ENCODE results near the gene MYL4.
"Not testable (repeated sequence)": the region's sequence is repeated elsewhere in the genome, so short reads cannot be mapped to it uniquely, and the experiment has no call there.

The MYL4 gene

GRCh38 chr17:47193931-47194511, 15.1 kb upstream of the MYL4 start:
- DNase-seq (ENCODE audit: low spot score) = no peak

- no peak for DNase-seq (ENCODE audit: low spot score)
Measured at GRCh38 chr17:47197821-47198220, 11.3 kb upstream of the MYL4 start.

GRCh38 chr17:47199627-47200324, 9.4 kb upstream of the MYL4 start:
- DNase-seq (ENCODE audit: low spot score) = no peak

DNA sequence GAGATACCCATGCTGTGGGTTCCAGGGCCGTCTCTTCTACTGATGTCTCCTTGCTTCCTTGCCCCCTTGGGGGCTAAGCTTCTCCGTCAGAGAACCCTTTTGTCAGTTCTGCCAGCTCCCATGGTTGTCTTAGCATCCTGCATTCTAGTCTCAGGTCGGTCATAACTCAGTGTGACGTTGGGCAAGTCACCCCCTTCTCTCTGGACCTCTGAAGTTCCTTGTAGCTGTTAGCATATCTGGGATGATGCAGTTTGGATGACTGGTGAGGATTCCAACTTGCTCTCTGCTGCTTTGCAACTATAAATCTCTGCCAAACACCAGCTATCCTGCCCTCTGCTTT, 8.9 kb upstream of the MYL4 start:
- DNase-seq (ENCODE audit: low spot score) = no peak

DNA sequence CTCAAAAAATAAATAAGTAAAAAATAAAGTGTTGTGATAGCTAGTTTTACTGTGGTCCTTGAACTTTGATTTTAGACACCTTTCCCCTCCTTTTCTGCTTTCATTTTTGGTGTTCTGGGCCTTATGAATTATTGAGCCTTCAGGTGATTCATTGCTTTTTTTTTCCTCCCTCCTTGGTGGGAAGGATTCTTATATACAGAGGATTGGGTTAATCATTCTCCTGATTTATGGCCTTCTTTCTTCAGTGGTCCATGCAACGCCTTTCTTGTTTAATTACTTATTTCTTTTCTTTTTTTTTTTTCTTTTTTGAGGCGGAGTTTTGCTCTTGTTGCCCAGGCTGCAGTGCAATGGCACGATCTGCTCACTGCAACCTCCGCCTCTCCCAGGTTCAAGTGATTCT, 8.0 kb upstream of the MYL4 start:
- no peak for DNase-seq (ENCODE audit: low spot score)

- DNase-seq (ENCODE audit: low spot score) = peak; percentile 42
Measured at GRCh38 chr17:47203984-47204721, 5.0 kb upstream of the MYL4 start.

DNA sequence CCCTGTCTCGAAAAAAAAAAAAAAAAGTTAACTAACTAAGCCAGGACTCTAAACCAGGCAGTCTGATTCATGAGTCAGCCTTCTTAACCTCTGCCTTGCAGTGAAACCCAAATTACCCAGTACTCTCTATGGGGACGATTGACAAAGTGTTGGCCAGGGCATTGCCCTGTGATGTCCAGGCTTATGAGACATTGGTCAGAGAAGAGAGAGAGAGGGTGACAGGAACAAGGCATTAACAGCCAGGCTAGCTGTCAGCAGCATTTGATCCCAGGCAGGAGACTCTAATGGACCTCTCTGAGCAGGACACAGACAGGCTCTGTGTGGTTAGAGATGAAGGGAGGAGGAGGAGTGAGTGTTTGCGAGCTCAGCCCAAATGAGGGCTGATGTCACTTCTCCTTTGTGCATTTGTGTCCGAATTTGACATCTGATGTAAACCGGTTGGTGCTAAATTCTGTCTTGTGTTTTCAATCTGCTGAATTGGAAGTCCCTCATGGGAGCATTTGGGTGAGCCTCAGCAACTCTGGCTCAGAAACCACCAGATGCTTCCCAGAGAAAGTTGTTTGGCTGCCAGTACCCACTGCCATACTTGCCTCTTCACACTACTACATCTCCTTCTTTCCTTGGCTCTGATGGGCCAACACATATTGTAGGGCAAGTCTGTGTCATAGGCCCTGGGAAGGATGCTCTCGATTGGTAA, 4.3 kb upstream of the MYL4 start:
- peak; percentile 41 for DNase-seq (ENCODE audit: low spot score)

DNA sequence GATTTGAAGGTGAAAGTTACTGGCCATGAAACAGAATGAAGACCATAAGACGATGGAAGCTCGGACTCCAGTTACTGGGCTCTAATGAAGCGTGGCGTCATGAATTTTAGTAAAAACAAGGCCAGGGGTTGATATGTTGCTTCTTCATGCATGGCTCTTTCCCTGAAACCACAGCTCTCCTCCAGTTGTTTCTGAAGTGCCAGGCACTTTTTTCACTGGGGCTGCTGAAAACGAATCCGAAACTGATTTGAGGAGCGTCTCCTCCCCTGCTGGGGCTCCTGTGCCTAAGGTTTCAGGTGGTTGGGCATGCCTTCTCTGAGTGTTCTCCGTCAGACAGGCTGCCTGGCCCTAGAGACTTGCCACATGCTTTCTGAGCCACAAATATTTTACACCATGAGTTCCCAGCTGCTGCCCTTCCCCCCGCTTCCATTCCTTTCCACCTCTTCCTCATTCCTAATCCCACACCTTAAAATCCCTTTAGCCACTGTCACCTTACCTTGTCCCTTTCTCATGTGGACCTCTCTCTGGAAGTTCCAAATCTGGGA, 3.7 kb upstream of the MYL4 start:
- DNase-seq (ENCODE audit: low spot score) = peak; percentile 71

DNA sequence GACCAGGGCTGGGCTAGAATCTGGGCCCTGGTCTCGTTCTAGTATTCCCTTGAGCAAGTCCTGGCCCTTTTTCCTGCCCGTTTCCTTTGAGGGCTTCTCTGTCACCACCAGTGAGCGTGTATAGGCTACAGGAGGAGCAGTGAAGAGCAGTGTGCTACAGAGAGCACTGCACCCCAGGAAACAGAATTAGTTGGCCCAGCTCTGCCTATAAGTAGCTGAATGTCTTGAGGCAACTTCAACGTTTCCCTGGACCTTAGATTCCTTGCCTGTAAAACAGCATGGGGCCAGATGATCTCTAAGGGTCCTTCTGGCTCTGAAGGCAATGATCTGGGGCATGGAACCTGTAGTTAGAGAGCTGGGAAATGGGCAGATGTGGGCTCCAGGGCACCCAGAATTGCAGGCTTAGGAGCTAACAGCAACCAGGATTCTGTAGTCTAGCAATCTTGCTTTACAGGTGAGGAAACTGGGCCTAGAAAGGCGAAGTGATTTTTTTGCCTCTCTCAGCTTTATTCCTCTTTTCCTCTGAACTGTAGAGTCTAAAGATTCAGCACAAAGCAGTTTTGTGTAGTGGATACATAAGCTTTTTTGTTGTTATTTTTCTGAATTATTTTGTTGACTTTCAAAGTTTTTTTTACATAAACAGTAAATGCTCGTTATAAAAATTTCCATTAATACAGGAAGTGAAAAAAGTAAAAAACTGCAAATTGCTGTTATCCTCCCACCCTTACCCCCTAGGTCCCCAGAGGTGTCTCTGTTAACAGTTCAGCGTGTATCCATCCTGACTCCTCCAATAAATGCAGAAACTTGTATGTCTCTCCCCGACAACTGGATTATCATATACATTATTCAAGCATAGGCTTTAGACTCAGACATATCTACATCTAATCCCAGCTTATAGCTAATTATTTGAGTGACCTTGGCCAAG, 1.7 kb upstream of the MYL4 start:
- DNase-seq (ENCODE audit: low spot score) = no peak

DNA sequence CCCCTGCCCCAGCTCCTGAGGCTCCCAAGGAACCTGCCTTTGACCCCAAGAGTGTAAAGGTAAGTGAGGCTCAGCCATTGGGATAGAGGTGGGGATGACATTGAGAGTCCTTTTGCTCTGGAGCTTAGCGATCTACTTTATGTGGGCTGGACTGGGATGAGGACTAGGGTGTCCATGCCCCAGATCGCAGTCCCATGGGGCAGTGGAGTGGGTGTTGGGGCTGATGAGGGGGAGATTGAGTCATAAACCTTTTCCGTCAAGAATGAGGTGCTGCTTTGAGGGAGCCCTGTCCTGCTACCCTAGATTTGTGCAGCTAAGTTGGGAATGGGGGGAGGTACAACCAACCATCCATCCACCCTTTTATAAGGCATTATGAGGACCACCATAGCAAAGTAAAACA, 351 bp downstream of the MYL4 start:
- DNase-seq (ENCODE audit: low spot score) = no peak

GRCh38 chr17:47210105-47210504, 957 bp downstream of the MYL4 start:
- DNase-seq (ENCODE audit: low spot score) = no peak

DNA sequence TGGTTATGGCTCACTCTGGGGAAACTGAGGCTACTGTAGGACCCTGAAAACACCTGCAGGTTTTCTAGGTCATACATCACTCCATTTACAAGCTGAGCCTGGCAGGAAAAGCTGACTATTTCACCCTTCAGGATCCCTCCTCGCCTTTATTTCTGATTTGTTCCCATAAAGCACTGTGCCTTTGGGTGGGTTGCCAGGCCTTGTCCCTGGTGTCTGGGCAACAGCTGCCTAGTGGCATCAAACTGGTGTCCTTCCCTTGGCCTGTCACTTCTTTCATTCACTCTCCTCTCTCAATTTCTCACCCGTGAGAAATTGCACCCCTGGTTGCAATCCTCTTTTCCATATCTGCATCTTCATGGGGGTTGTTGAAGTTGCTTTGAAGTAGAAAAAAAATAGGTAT, 1.6 kb downstream of the MYL4 start:
- no peak for DNase-seq (ENCODE audit: low spot score)

GRCh38 chr17:47212458-47212857, 3.3 kb downstream of the MYL4 start:
- DNase-seq (ENCODE audit: low spot score) = no peak

- no peak for DNase-seq (ENCODE audit: low spot score)
Measured at GRCh38 chr17:47213540-47213939, 4.4 kb downstream of the MYL4 start.

DNA sequence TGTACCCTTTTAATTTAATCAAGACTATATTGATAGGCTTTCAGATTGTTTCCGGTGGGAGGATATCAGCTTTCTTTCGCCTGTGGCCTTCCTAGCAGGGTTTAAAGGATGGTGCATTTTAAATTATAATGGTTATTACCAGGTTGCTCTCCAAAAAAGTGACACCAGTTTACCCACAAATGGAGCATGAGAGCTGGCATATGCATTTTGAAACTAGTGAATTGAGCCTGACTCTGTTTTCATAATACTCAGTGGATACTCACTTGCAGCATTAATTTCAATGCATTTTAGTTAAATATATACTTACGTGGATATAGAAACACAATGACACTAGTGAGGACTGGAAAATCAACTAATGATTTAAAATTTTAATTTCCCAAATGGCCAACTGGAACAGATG, 5.8 kb downstream of the MYL4 start:
- DNase-seq (ENCODE audit: low spot score) = no peak

GRCh38 chr17:47216821-47217220, 7.7 kb downstream of the MYL4 start:
- not testable (repeated sequence) for DNase-seq (ENCODE audit: low spot score)

DNA sequence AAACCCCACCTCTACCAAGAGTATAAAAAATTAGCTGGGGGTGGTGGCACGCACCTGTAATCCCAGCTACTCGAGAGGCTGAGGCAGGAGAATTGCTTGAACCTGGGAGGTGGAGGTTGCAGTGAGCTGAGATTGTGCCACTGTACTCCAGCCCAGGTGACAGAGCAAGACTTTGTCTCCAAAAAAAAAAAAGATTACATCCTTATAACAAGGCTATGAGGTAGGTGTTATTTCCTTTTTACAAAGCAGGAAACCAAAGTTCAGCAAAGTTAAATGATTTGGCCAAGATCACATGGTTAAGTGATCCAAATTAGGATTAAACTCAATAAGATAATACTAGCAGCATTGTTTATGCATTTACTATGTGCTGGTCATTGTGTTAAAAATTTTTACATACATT, 8.1 kb downstream of the MYL4 start:
- DNase-seq (ENCODE audit: low spot score) = not testable (repeated sequence)

GRCh38 chr17:47218896-47219430, 9.8 kb downstream of the MYL4 start:
- DNase-seq (ENCODE audit: low spot score) = no peak

- DNase-seq (ENCODE audit: low spot score) = no peak
Measured at GRCh38 chr17:47219621-47220475, 10.7 kb downstream of the MYL4 start.

GRCh38 chr17:47220531-47220999, 11.4 kb downstream of the MYL4 start:
- DNase-seq (ENCODE audit: low spot score) = no peak

All from GM03348 (cell line).